Epithelial cell of proximal tubule (primary cell): ENCODE data around the gene TTC34. TPM values are rescaled to one million over a fixed set of nuclear protein-coding genes. Genes with fewer than 3 reads are reported as not detected.
"Not testable (repeated sequence)": the region's sequence is repeated elsewhere in the genome, so short reads cannot be mapped to it uniquely, and the experiment has no call there.

Experiments
- DNase-seq: peaks from one replicate; pipeline ENCODE4 v3.0.0-alpha.2; 2011; ENCODE audit warnings: low read depth
- H3K4me3 ChIP-seq: 2 replicates; pipeline ENCODE4 v1.5.1; 2011; ENCODE audit warnings: low read depth, mild to moderate bottlenecking, low read length
- total RNA-seq: library from RNA; depleted of rRNA; stranded (reverse); fragments of >200 nt; gene quantifications from 2 replicates; pipeline ENCODE4 v1.2.3, GENCODE V29; 2015

TTC34 gene
- total RNA-seq, 1 donor from 2014 or later: 0.46 TPM

- DNase-seq, H3K4me3 ChIP-seq: not testable (repeated sequence)
These were observed 111.3 kb downstream of the TTC34 start for GRCh38 chr1:2690180-2690579.

GRCh38 chr1:2688336-2688665 is 113.2 kb downstream of the TTC34 start:
- DNase-seq, H3K4me3 ChIP-seq: not testable (repeated sequence)

GRCh38 chr1:2687638-2688335 is 113.7 kb downstream of the TTC34 start:
- not testable (repeated sequence) for H3K4me3 ChIP-seq, DNase-seq

GRCh38 chr1:2687174-2687591 is 114.3 kb downstream of the TTC34 start:
- not testable (repeated sequence) for DNase-seq

GRCh38 chr1:2686091-2686863 is 115.2 kb downstream of the TTC34 start:
- DNase-seq, H3K4me3 ChIP-seq: not testable (repeated sequence)

More at GRCh38 chr1:2687174-2687591, 114.3 kb downstream of the TTC34 start:
- H3K4me3 ChIP-seq: not testable (repeated sequence)

GRCh38 chr1:2685671-2686070 is 115.8 kb downstream of the TTC34 start:
- H3K4me3 ChIP-seq, DNase-seq: not testable (repeated sequence)

- H3K4me3 ChIP-seq, DNase-seq: not testable (repeated sequence)
These were observed 116.6 kb downstream of the TTC34 start for GRCh38 chr1:2684878-2685277.

- DNase-seq: not testable (repeated sequence)
These were observed 117.5 kb downstream of the TTC34 start for GRCh38 chr1:2684000-2684399.

GRCh38 chr1:2683321-2683741 is 118.2 kb downstream of the TTC34 start:
- not testable (repeated sequence) for DNase-seq

More at GRCh38 chr1:2684000-2684399, 117.5 kb downstream of the TTC34 start:
- not testable (repeated sequence) for H3K4me3 ChIP-seq

GRCh38 chr1:2682879-2683278 is 118.6 kb downstream of the TTC34 start:
- not testable (repeated sequence) for DNase-seq, H3K4me3 ChIP-seq

More at GRCh38 chr1:2683321-2683741, 118.2 kb downstream of the TTC34 start:
- H3K4me3 ChIP-seq: not testable (repeated sequence)

GRCh38 chr1:2676726-2677125 is 124.8 kb downstream of the TTC34 start:
- H3K4me3 ChIP-seq, DNase-seq: not testable (repeated sequence)

- DNase-seq, H3K4me3 ChIP-seq: not testable (repeated sequence)
These were observed 129.8 kb downstream of the TTC34 start for GRCh38 chr1:2671656-2672055.

GRCh38 chr1:2659806-2660205 is 141.7 kb downstream of the TTC34 start:
- not testable (repeated sequence) for DNase-seq, H3K4me3 ChIP-seq

- not testable (repeated sequence) for H3K4me3 ChIP-seq, DNase-seq
These were observed 143.6 kb downstream of the TTC34 start for GRCh38 chr1:2657909-2658308.

GRCh38 chr1:2657124-2657523 is 144.4 kb downstream of the TTC34 start:
- DNase-seq: not testable (repeated sequence)

GRCh38 chr1:2655598-2656434 is 145.7 kb downstream of the TTC34 start:
- DNase-seq, H3K4me3 ChIP-seq: not testable (repeated sequence)

More at GRCh38 chr1:2657124-2657523, 144.4 kb downstream of the TTC34 start:
- H3K4me3 ChIP-seq: not testable (repeated sequence)

GRCh38 chr1:2654443-2654948 is 147.0 kb downstream of the TTC34 start:
- not testable (repeated sequence) for H3K4me3 ChIP-seq, DNase-seq

GRCh38 chr1:2653741-2654442 is 147.6 kb downstream of the TTC34 start:
- DNase-seq, H3K4me3 ChIP-seq: not testable (repeated sequence)
